ENCODE measurements around the gene KIFC3. TPM values are rescaled to one million over a fixed set of nuclear protein-coding genes. Genes with fewer than 3 reads are reported as not detected.

KIFC3 gene
- total and polyA plus RNA-seq, 8 donors, result 41.4 to 96.8 (median 60.0) TPM

DNA sequence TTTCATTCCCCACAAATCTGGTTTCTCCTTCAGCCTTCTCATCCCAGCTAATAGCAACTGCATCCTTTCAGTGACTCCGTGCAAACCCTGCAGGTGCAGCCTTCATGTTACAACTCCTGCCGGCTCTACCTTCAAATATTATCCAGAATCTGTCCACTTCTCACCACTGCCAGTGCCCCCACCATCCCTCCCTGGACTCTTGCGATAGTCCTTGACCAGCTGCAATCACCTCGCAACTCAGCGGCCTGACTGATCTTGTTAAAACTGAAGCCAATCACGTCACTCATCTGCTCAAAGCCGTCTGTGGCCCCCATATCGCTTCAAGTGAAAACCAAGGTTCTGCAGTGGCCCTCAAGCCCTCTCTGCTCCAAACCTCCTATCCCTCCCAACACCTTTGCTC, 42.8 kb upstream of the KIFC3 start:
- no peak overlapping the region for H3K4me3 ChIP-seq
- H3K9me3 ChIP-seq, result no peaks in the 10 kb centered on the region
- no peak for TF ChIP-seq CTCF (IDR thresholded peaks at IDR 0.05)
- no peaks in the 10 kb centered on the region for H3K36me3 ChIP-seq
- no peaks in the 10 kb centered on the region for H3K27me3 ChIP-seq
- DNase-seq (no peak), ATAC-seq (no peak)
- H3K27ac ChIP-seq, result no peak overlapping the region
- intact Hi-C loops (cut with DNase I), result no loop called here
- H3K4me1 ChIP-seq, result no peaks in the 10 kb centered on the region

DNA sequence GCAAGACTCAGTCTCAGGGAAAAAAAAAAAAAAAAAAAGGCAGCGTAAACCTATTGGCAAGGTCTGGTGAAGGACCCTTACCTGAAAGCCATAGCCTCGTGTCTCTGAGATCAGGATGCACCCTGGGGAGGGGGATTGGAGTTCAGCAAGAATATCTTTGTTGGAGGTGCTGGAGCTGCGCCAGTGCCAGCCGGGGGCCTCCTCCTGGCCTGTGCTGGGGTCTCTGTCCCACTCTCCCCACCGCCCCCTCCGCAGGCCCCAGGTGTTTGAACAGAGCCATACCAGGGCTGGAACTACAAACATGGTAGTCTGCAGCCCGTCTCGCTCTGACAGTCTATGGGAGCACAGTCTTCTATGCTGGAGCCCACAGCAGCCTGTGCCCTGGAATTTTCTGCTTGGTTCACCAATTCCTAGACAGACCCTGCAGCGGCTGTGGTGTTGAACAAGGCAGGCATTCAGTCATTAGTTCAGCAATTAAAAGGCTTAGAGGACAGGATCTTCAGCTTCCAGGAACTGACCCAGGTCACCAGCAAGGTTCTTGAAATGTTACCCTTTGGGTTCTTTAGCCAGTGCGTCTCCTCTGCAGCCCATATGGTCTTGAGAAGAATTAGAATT, 42.2 kb upstream of the KIFC3 start:
- H3K9me3 ChIP-seq, result no peaks in the 10 kb centered on the region
- H3K27ac ChIP-seq, result no peak overlapping the region
- no peaks in the 10 kb centered on the region for H3K4me1 ChIP-seq
- TF ChIP-seq CTCF (IDR thresholded peaks at IDR 0.05), result no peak
- intact Hi-C loops (cut with DNase I), result no loop called here
- H3K27me3 ChIP-seq, result no peaks in the 10 kb centered on the region
- DNase-seq, result no peak
- H3K4me3 ChIP-seq, result no peak overlapping the region
- no peaks in the 10 kb centered on the region for H3K36me3 ChIP-seq
- no peak for ATAC-seq

DNA sequence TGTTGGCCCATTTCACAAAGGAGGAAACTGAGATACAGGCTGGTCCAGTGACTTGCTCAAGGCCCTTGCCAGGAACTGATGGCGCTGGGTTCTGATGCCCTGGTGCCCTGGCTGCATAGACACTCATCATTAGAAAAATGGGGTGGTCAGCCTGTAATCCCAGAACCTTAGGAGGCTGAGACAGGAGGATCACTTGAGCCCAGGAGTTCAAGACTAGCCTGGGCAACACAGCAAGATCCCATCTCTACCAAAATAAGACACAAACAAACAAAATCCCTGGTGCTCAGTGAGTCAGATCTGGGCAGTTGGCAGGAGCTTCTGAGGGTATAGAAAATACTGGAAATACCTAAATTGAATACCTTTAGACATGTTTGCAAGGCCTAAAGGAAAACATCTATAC, 41.1 kb upstream of the KIFC3 start:
- intact Hi-C loops (cut with DNase I), result no loop called here
- Histone ChIP-seq H3K4me3 (no peak overlapping the region), H3K4me1 (no peaks in the 10 kb centered on the region), H3K36me3 (no peaks in the 10 kb centered on the region), H3K27me3 (no peaks in the 10 kb centered on the region), H3K9me3 (no peaks in the 10 kb centered on the region), H3K27ac (no peak overlapping the region)
- ATAC-seq, result no peak
- no peak for DNase-seq
- no peak for TF ChIP-seq CTCF (IDR thresholded peaks at IDR 0.05)

GRCh38 chr16:57842601-57843000, 40.3 kb upstream of the KIFC3 start:
- no peak overlapping the region for H3K4me3 ChIP-seq
- H3K27ac ChIP-seq, result no peak overlapping the region
- no peaks in the 10 kb centered on the region for H3K36me3 ChIP-seq
- H3K4me1 ChIP-seq, result no peaks in the 10 kb centered on the region
- DNase-seq (no peak), ATAC-seq (no peak)
- intact Hi-C loops (cut with DNase I), result no loop called here
- TF ChIP-seq CTCF (IDR thresholded peaks at IDR 0.05), result no peak
- no peaks in the 10 kb centered on the region for H3K9me3 ChIP-seq
- H3K27me3 ChIP-seq, result no peaks in the 10 kb centered on the region

DNA sequence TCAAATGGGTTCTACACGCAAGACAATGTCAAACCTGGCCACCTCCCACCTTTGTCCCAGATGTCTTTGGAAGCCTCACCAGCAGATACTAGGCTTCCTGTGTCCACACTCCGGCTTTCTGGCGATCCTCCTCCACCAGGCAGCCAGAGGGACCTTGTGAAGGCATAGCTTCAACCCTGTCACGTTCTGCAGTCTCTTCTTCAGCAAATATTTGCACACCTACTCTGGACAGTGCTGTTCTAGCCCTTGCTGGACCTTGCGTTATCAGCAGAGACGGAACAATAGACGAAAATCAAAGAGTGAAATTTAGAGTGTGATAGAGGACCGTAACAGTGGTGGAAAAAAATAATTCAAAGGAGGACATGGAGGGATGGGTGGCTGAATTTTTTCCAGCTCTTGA, 38.5 kb upstream of the KIFC3 start:
- ATAC-seq, result no peak
- Histone ChIP-seq H3K27me3 (no peaks in the 10 kb centered on the region), H3K9me3 (no peaks in the 10 kb centered on the region), H3K27ac (no peak overlapping the region), H3K36me3 (no peaks in the 10 kb centered on the region), H3K4me3 (no peak overlapping the region), H3K4me1 (no peaks in the 10 kb centered on the region)
- intact Hi-C loops (cut with DNase I), result no loop called here
- TF ChIP-seq CTCF (IDR thresholded peaks at IDR 0.05), result no peak
- DNase-seq, result no peak

All from left lung (tissue), 10 donors.